SH-SY5Y (cell line): ENCODE results near the gene PLB1.

ENCODE experiments used
- GATA2 ChIP-seq: IDR thresholded peaks from 2 replicates; pipeline ENCODE4 v1.6.1; 2011; ENCODE audit warnings: mild to moderate bottlenecking, low read depth, low read length
- GATA3 ChIP-seq: IDR thresholded peaks from 2 replicates; pipeline ENCODE4 v1.6.1; 2011; ENCODE audit warnings: low read depth, mild to moderate bottlenecking, low read length, moderate library complexity

DNA sequence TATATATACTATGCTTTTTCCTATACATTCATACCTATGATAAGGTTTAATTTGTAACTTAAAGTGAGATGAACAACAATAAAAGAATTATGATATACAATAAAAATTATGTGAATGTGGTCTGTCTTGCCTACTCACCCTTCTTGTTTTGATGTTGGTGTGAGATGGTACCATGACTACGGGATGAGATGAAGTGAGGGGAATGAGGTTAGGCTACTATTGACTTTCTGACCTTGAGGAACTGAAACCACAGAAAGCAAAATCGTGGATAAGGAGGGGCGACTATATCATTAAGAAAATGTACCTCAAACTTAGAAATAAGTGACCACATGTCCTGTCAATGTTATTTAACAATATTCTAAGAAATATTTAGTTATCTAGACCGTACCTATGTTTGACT is 151.8 kb downstream of the PLB1 start:
- TF ChIP-seq GATA3 (no peak), GATA2 (no peak)
